B cell (primary cell): ENCODE results near the gene PTPRN2. TPM values are rescaled to one million over a fixed set of nuclear protein-coding genes. Genes with fewer than 3 reads are reported as not detected.
"Not testable (repeated sequence)": the region's sequence is repeated elsewhere in the genome, so short reads cannot be mapped to it uniquely, and the experiment has no call there.

ENCODE experiments used
- ATAC-seq: fragments of 200-7000 bp; cut with Tn5 transposase; one replicate; pipeline ENCODE4 v1.10.0; 2021; ENCODE audit warnings: low read depth, mild to moderate bottlenecking, moderate number of reproducible peaks, moderate library complexity
- CTCF ChIA-PET: fragments of 350-600 bp; sonication (Branson Sonifier 250); formaldehyde crosslinking; loops from one replicate; lab custom pipeline; 2021; ENCODE audit warnings: antibody characterized with exemption, inconsistent platforms; lab: Charles Lee
- POLR2A ChIA-PET: fragments of 350-600 bp; sonication (Branson Sonifier 250); formaldehyde crosslinking; loops from one replicate; lab custom pipeline; 2021; ENCODE audit warnings: antibody characterized with exemption; lab: Charles Lee
- DNase-seq: peaks from one replicate; pipeline ENCODE4 v3.0.0; 2013
- H2AFZ ChIP-seq: 2 replicates; pipeline ENCODE4 v1.6.1; 2012; ENCODE audit warnings: mild to moderate bottlenecking, low read depth, low read length; ENCODE audit not compliant: insufficient read depth, poor library complexity, severe bottlenecking
- H3K27ac ChIP-seq, 2 donors: 1 replicate in 1 of 2; 2 replicates in 1 of 2; pipeline ENCODE4 v1.5.1; 2012 to 2013; ENCODE audit warnings: low read length in 2 of 2, mild to moderate bottlenecking in 2 of 2, moderate library complexity in 1 of 2
- H3K27me3 ChIP-seq, 4 experiments: fragments of 200-600 bp in 1 of 4; sonication (generic) in 1 of 4; replicated peaks in 1 of 4; 1 replicate in 2 of 4; 2 replicates in 2 of 4; pipeline versions ENCODE4 v1.6.1 to v1.7.0; 2013 to 2016; ENCODE audit warnings: low read length in 3 of 4, mild to moderate bottlenecking in 2 of 4, mixed read lengths in 1 of 4, moderate library complexity in 1 of 4; ENCODE audit not compliant: insufficient read depth in 4 of 4, control insufficient read depth in 3 of 4; ENCODE audit errors: control extremely low read depth in 1 of 4
- H3K36me3 ChIP-seq, 2 experiments: replicated peaks in 1 of 2; 1 replicate in 1 of 2; 2 replicates in 1 of 2; pipeline versions ENCODE4 v1.6.1 to v1.7.1; 2013; ENCODE audit warnings: low read length in 1 of 2; ENCODE audit not compliant: insufficient read depth in 2 of 2, control insufficient read depth in 1 of 2; ENCODE audit errors: control extremely low read depth in 1 of 2, extremely low read depth in 1 of 2
- H3K4me1 ChIP-seq, 2 donors: fragments of 200-600 bp in 1 of 2; sonication (generic) in 1 of 2; 1 replicate in 1 of 2; 2 replicates in 1 of 2; pipeline versions ENCODE4 v1.5.1 to v1.6.1; 2013 to 2017; ENCODE audit warnings: low read length in 2 of 2; ENCODE audit not compliant: control insufficient read depth in 2 of 2, insufficient read depth in 2 of 2
- H3K4me2 ChIP-seq: replicated peaks from 2 replicates; pipeline ENCODE3; 2012; ENCODE audit warnings: mild to moderate bottlenecking, low read depth, low read length; ENCODE audit not compliant: poor library complexity, severe bottlenecking
- H3K4me3 ChIP-seq, 5 experiments: fragments of 200-600 bp in 1 of 5; sonication (generic) in 1 of 5; 1 replicate in 3 of 5; 2 replicates in 2 of 5; pipeline versions ENCODE4 v1.5.1 to v1.7.0; 2011 to 2016; ENCODE audit warnings: low read length in 4 of 5, mild to moderate bottlenecking in 4 of 5, low read depth in 2 of 5, control low read depth in 1 of 5, moderate library complexity in 1 of 5; ENCODE audit not compliant: insufficient read depth in 1 of 5; ENCODE audit errors: control extremely low read depth in 1 of 5, extremely low read depth in 1 of 5
- H3K79me2 ChIP-seq: fragments of 200-600 bp; sonication (generic); one replicate; pipeline ENCODE4 v1.6.0; 2016; ENCODE audit warnings: low read length; ENCODE audit not compliant: control insufficient read depth, insufficient read depth
- H3K9ac ChIP-seq: fragments of 200-600 bp; sonication (generic); 2 replicates; pipeline ENCODE4 v1.6.1; 2017; ENCODE audit warnings: mild to moderate bottlenecking, low read length, moderate library complexity
- H3K9me3 ChIP-seq, 3 donors: one replicate each; pipeline versions ENCODE4 v1.6.1 to v1.7.1; 2013; ENCODE audit warnings: low read length in 2 of 3; ENCODE audit not compliant: control insufficient read depth in 2 of 3, insufficient read depth in 1 of 3; ENCODE audit errors: control extremely low read depth in 1 of 3
- H4K20me1 ChIP-seq: 2 replicates; pipeline ENCODE4 v1.6.0; 2012; ENCODE audit warnings: mild to moderate bottlenecking, low read length; ENCODE audit not compliant: insufficient read depth, control insufficient read depth, poor library complexity, severe bottlenecking
- H3K27ac Mint-ChIP-seq: one replicate; pipeline ENCODE4 v1.8.0; 2021; ENCODE audit warnings: mixed read lengths
- H3K27me3 Mint-ChIP-seq: one replicate; pipeline ENCODE4 v1.8.0; 2021; ENCODE audit warnings: mixed read lengths
- H3K4me1 Mint-ChIP-seq: one replicate; pipeline ENCODE4 v1.8.0; 2021; ENCODE audit warnings: mixed read lengths
- H3K4me3 Mint-ChIP-seq: one replicate; pipeline ENCODE4 v1.8.0; 2021; ENCODE audit warnings: mixed read lengths
- H3K9me3 Mint-ChIP-seq: one replicate; pipeline ENCODE4 v1.8.0; 2022; ENCODE audit warnings: mixed read lengths; ENCODE audit not compliant: insufficient read depth
- CTCF ChIP-seq: fragments of 200-600 bp; IDR thresholded peaks from one replicate; pipeline ENCODE4 v1.8.0; 2022; ENCODE audit warnings: antibody characterized with exemption, mild to moderate bottlenecking
- EZH2 ChIP-seq: IDR thresholded peaks from 2 replicates; pipeline ENCODE4 v1.6.1; 2012; ENCODE audit warnings: borderline replicate concordance, low read depth, mild to moderate bottlenecking, moderate library complexity, low read length; ENCODE audit not compliant: insufficient read depth, poor library complexity, severe bottlenecking
- WGBS: methylation state at CpG from one replicate; pipeline ENCODE4 v1.1.5; 2013; ENCODE audit warnings: missing lambda C conversion rate; ENCODE audit not compliant: insufficient coverage; 5-methylcytosine and 5-hydroxymethylcytosine counted together
- intact Hi-C: fragments of 100-400 bp; cut with micrococcal nuclease; formaldehyde crosslinking; loops from one replicate; pipeline ENCODE4 v1.10.0; 2022
- polyA plus RNA-seq: library from polyadenylated mRNA; depleted of rRNA; stranded (reverse); fragments of >200 nt; gene quantifications from 2 replicates; pipeline ENCODE4 v1.2.3, GENCODE V29; 2012
- total RNA-seq, 2 donors: library from RNA; stranded (reverse); fragments of 120-200 nt in 1 of 2; gene quantifications; 1 replicate in 1 of 2; 2 replicates in 1 of 2; pipeline versions ENCODE4 v1.2.3 to v1.2.4, GENCODE V29; 2013 to 2022

Gene PTPRN2
- total and polyA plus RNA-seq, 2 donors (not counting 1 experiment from before 2014, with no cell fraction given) = 2.0 to 5.0 TPM

- no peaks in the 10 kb centered on the region for H3K4me1 ChIP-seq
- ChIA-PET POLR2A (no interaction called here), CTCF (no interaction called here)
- no peaks in the 10 kb centered on the region for H3K79me2 ChIP-seq
- no peak overlapping the region for H3K4me3 Mint-ChIP-seq
- no peaks in the 10 kb centered on the region for H3K36me3 ChIP-seq
- H2AFZ ChIP-seq = no peak overlapping the region
- no peaks in the 10 kb centered on the region for H3K9me3 Mint-ChIP-seq
- 88% methylated on average over 12 of the region's 12 CpGs for WGBS
- ATAC-seq (no peak), DNase-seq (no peak)
- no peak for TF ChIP-seq CTCF
- no peak for TF ChIP-seq EZH2
- H3K9ac ChIP-seq = no peak overlapping the region
- no peak overlapping the region for H3K4me3 ChIP-seq
- H3K27me3 ChIP-seq = no peaks in the 10 kb centered on the region
- no peak overlapping the region for H3K27ac ChIP-seq
- intact Hi-C loops = no loop called here
- no peaks in the 10 kb centered on the region for H4K20me1 ChIP-seq
- H3K27me3 Mint-ChIP-seq = peaks cover 3% of the 10 kb centered on the region
- H3K4me2 ChIP-seq = no peak overlapping the region
- no peaks in the 10 kb centered on the region for H3K4me1 Mint-ChIP-seq
- H3K9me3 ChIP-seq = peaks cover 0 to 46% (median 0%) of the 10 kb centered on the region in 3 donors
- no peak overlapping the region for H3K27ac Mint-ChIP-seq
Measured at GRCh38 chr7:157779206-157779605, 808.4 kb downstream of the PTPRN2 start.

- WGBS = 97% methylated on average over 14 of the region's 16 CpGs
- H3K27ac ChIP-seq, H3K27ac Mint-ChIP-seq, H3K4me3 Mint-ChIP-seq, H3K79me2 ChIP-seq, H2AFZ ChIP-seq, H3K27me3 Mint-ChIP-seq, POLR2A ChIA-PET, H3K4me3 ChIP-seq, ATAC-seq, H3K9ac ChIP-seq, H3K27me3 ChIP-seq, H3K9me3 Mint-ChIP-seq, H4K20me1 ChIP-seq, H3K4me1 ChIP-seq, intact Hi-C loops, CTCF ChIA-PET, H3K4me1 Mint-ChIP-seq, H3K4me2 ChIP-seq, DNase-seq, H3K36me3 ChIP-seq: not testable (repeated sequence)
- peaks cover 0 to 59% (median 0%) of the 10 kb centered on the region in 3 donors for H3K9me3 ChIP-seq
Measured at GRCh38 chr7:157777194-157777762, 810.3 kb downstream of the PTPRN2 start.
